GM21825 (cell line): ENCODE measurements around the gene FUT9.

Experiments
- ATAC-seq: cut with Tn5 transposase; IDR thresholded peaks from one replicate; pipeline ENCODE4 v1.9.1; 2021; ENCODE audit warnings: mild to moderate bottlenecking, moderate library complexity; ENCODE audit not compliant: unreplicated experiment

The FUT9 gene

GRCh38 chr6:96015518-96016333 lies at the start of gene FUT9:
FUT9 (plus strand) TSS chr6:96015974; CDS start chr6:96203156, 187,182 bp downstream.
- no peak for ATAC-seq

- no peak for ATAC-seq
Measured at GRCh38 chr6:95967594-95967993, 48.2 kb upstream of the FUT9 start.

DNA sequence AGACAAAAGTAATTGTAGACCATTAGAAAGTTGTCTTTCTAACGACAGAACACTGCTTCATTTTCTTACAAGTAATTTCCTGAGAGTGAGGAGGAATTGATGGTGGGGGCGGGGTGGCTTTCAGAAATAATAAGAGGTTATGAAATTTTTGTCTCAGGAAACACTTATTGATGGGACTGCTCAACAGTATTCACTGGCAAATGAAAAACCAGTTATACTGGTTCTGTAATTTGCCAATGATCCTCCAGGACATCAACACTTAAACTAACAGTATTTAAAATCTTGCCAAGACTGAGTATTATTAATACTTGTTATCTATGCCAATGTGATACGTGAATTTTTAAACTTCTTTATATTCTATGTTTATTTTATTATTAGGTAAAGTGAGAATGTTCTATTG lies 41.8 kb upstream of the FUT9 start:
- ATAC-seq: no peak

DNA sequence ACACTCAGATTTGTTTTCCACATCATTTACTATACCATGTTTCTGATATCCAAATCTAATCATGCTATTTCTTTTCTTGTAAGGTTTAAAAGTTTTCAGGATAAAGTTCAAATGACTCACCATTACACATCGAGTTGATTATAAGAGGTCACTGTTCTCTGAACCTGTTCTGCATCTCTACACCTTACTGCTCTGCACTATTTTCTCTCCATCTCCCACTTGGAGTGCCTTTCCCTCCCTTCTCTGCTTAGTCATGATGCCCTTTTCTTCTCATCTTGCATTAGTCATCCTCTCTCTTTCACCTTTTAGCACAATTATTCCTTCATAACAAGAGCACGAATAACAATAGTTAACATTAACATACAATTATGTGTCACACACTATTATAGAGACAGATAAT lies 37.5 kb upstream of the FUT9 start:
- ATAC-seq: no peak

DNA sequence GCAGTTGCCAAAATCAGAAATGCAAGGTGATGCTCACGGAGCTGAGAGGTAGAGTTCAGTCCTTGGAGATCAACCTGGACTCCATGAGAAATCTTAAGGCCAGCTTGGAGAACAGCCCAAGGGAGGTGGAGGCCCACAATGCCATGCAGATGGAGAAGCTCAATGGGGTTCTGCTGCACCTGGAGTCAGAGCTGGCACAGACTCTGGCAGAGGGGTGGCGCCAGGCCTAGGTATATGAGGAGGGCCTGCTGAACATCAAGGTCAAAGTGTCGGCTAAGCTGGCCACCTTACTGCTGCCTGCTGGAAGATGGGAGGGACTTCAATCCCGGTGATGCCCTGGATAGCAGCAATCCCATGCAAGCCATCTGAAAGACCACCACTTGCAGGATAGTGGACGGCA lies 23.9 kb upstream of the FUT9 start:
- no peak for ATAC-seq

- no peak for ATAC-seq
Measured at GRCh38 chr6:95994151-95994550, 21.6 kb upstream of the FUT9 start.

- ATAC-seq: no peak
Measured at GRCh38 chr6:95998133-95998532, 17.6 kb upstream of the FUT9 start.

DNA sequence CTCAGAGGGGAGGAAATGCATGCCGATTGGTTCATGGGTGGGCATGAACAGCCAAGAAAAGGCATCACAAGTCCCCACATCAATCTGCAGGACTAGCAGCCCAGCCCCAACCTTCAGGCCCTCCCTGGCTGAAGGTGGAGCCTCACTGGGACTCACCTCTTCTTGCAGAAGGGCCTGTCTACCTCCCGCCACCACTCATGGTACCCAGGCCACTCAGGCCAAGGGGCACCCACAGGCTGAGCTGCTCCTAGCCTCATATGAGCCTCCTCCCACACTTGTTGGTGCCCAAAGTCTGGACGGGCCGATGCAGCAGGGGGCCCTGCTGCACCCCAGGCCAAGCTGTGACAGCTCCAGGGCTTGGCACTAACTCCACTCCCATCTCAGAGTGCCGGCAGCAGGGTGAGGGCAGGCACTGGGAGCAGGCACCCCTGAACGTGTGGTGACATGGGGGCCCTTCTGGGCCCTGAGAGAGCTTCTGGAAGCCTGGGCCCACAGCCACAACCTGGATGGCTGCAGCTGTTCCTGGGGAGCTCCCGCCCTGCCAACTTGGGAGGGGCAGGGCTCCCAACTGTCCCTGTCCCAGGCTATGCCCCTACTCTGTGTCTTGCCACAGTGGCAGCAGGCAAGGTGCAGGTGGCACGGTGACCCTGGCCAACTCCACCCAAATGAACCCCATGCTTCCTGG lies 13.7 kb upstream of the FUT9 start:
- no peak for ATAC-seq

DNA sequence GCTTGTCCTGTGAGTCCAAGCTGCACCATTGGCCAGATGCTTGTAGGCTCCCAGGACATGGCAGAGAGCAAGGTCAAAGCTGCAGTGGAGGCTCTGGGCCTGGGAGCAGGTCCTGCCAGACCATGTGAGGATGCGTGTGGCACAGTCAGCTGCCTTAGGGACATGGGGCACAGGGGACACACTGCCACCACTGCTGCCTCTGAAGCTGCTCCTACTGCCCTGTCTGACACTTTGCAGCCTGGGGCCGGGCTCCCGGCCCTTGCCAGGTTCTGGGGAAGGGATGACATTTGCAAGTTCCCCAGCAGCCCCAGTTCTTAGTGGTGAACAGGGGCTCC lies 13.2 kb upstream of the FUT9 start:
- no peak for ATAC-seq

DNA sequence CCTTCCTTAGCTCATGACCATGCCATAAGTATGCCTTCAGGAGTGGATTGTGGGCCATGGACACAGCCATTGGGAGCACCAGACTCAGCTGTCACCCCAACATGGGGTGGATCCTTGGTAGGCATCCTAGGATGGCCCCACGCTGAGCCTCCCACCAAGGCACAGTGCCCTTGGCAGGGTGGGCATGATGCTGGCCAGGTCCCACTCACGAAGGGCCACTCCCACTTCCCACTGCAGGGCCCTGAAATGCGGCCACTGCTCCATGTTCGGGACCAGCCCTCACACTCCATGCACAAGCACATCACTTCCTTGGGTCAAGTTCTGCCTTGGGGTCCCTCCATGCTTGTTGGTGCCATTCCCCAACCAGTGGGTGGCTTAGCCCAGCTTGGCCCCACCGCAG lies 12.9 kb upstream of the FUT9 start:
- no peak for ATAC-seq

DNA sequence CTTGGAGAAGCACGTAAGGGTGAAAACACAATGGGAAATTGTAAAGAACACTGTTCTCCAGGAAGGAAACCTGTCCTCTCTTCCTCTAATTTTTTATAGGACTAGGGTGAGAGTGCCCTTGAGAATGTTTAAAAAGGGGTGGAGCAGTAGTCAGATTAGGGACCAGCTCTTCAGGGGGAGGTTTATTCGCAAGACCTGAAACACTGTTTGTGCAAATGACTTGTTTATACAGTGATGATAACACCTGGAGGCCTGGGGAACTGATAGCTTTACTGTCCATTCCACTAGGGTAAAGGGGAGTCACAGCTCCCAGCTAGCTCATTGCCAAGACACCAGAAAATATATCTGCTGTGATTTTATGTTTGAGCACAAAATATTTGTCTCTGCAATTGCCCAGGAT lies 8.1 kb upstream of the FUT9 start:
- ATAC-seq: no peak

DNA sequence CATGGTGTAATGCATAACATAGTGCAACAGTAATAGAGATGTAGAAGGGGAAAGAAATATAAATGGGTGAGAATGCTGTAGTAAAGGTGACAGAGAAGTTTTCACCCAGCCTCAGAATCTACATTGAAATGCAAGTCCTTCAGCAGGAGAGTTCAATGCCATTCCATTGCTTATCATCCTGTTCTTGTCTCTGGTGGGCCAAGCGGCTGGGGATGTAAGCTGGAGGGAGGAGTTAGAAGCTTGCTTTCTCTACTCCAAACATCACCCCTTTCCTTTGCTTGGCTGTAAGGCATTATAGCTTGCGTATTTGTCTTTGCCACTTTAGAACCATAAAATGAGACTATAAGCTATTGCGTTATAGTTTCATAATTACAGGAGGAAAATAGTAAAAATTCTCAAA lies 2.2 kb upstream of the FUT9 start:
- no peak for ATAC-seq

GRCh38 chr6:96014846-96015517 lies 792 bp upstream of the FUT9 start:
- ATAC-seq: no peak

DNA sequence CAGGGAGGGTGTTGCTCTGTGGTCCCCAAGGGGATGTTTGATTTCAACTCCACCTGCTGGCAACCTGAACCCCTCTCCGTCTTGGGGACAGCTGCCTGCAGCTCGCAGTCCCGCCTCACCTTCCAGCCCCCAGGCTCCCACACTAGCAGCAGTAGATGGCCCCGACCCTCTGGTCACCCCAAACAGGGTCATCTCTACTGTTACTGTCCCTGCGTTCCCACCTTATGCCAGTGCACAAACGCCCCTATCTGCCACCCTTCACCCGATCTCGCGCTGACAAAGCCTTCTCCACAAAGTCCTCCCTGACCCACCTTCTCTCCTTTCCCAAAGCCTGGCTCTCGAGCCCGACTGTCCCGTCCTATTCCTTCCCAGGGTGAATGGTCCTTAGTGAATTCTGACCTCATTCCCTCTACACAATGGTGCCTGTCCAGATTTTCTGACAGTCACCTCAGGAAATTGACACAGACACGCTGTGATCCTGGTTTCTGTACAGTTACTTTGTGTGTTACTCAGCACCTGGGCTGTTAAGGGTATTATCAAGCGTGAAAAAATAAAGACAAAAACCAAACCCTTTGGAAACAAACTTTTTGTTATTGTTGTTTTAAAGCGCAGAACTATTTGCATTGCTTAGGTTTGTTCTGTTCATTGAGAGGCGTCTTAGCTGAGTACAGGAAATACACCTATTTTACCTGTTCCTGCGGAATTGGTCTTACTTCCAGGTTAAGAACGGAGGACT lies 728 bp downstream of the FUT9 start:
- ATAC-seq: no peak

GRCh38 chr6:96017070-96017359 lies 1.2 kb downstream of the FUT9 start:
- no peak for ATAC-seq

GRCh38 chr6:96022225-96022624 lies 6.5 kb downstream of the FUT9 start:
- ATAC-seq: no peak

DNA sequence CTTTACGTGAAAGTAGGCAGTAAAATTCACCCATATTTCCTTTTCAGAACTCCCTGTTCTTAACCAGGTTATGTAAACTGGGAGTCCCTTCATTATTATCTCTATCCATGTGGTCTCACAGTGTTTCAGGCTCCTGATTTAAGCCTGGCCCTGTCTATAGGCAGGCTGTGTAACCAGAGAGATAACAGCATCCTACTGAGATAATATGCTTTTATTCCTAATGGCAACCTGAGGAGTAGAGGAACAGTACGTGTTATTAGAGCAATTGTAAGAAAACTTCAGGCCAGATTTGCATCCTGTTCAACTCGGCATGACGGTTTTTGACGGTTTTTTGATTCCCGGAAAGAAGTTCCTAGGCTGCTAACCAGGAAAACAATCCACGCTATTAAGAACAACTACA lies 16.9 kb downstream of the FUT9 start:
- no peak for ATAC-seq

DNA sequence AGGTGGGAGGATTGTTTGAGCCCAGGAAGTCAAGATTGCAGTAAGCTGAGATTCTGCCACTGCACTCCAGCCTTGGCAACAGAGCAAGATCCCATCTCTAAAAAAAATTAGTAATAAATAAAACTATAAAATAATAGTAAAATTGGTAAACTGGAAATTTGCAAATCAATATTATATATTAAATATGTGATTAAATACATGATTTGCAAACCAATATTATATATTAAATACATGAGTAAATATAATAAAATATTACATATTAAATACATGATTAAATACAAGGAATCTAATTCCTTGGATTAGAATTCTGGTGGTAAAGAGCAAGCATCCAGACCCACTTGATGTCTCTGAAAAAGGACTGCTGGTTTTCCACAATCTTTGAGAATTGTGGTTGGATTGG lies 35.8 kb downstream of the FUT9 start:
- no peak for ATAC-seq

DNA sequence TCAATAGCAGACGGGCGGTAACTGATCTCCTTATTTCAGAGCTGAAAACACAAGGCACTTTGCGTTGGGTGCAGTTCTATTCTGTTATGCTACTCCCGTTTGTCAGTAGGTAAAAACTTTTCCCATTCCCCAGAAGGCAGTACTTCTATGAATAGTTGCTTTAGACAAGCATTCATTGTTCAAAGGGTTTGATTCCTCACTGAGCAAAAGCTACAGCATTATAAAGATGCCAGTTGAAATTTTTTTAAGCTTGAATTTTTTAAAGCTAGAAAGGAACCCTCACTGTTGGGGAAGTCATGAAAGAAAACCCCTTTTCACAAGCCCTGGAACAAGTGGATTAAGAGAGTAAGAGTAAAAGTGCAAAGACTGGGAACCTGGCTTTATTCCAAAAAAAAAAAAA lies 42.3 kb downstream of the FUT9 start:
- ATAC-seq: no peak

DNA sequence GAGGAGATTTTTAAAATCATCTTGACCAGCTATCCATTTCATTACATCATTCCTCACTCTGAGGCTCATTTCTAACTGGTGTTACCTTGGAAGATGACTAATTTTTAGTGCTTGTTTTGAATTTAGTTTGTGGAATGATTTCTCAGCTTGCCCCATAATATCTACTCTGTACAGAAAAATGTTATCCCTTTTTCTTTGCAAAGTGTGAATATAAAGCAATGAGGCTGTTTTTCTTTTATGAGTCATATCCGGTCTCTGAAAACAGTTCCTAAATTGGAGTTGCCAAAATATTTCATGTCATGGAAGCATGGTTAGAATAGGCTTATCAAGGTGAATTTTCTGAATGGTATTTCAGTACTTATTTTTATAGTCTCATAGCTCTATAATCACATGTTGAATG lies 43.8 kb downstream of the FUT9 start:
- ATAC-seq: no peak

GRCh38 chr6:96060249-96060648 lies 44.5 kb downstream of the FUT9 start:
- ATAC-seq: no peak

DNA sequence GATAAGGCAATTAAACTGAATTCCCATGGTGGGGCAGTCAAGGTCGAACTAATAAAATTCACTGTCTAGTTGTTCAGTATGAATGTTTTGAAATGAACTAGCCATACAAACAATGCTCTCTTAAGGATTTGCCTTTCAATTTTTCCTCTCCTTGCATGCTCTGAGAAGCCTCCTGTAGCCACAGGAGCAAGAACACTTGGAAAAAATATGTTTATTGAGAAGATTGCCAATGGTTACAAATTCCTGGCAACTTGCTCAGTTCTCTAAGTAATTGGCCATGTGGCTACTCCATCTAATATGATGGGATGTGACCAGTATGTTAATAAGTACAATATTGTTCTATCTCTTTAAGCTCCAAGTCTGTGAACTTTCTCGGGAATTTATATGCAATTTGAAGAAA lies 49.4 kb downstream of the FUT9 start:
- no peak for ATAC-seq
